Measurements from ENCODE around the gene YBX2. TPM values are rescaled to one million over a fixed set of nuclear protein-coding genes. Genes with fewer than 3 reads are reported as not detected.
A peak's percentile ranks its signal among the peaks of the same experiment; 100 is the strongest.

The YBX2 gene
- total RNA-seq, 4 donors from 2014 or later = 0.17 to 8.0 (median 2.4) TPM

DNA sequence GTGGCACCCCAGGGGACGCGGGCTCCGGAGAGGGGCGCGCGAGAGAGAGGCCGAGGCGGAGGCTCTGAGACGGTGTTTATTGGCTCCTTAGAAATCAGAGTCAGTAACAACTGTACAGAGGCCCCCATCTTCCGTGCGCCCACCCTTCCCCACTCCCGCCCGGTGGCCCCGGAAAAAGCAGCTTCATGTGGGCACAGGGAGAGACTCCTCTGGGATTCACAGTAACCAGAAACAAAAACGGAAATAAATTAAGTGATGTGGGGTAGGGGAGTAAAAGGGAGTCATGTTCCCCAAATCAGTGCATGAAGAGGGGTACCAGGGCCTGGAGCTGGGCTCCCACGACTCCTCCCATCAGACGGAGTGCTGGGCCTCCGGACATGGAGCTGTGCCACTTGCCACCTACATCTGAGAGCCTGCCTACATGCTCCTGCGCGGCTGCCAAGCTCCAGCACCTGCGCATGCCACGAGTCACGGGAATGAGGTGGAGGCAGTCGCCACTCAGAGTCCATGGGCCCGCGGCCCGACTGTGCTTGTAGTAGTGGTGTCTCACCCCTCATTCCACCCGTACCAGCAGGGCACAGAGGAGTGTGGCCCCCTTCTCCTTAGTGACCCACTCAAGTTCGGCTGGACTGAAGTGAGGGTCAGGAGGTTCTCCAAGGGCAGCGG lies 21.3 kb upstream of the YBX2 start:
- intact Hi-C loops (cut with DNase I; ENCODE audit: low total_unique reads) = no loop called here
- 26 to 31% methylated on average over 27 to 30 of the region's 30 CpGs for WGBS, 2 donors
- TF ChIP-seq, protein P1, sequence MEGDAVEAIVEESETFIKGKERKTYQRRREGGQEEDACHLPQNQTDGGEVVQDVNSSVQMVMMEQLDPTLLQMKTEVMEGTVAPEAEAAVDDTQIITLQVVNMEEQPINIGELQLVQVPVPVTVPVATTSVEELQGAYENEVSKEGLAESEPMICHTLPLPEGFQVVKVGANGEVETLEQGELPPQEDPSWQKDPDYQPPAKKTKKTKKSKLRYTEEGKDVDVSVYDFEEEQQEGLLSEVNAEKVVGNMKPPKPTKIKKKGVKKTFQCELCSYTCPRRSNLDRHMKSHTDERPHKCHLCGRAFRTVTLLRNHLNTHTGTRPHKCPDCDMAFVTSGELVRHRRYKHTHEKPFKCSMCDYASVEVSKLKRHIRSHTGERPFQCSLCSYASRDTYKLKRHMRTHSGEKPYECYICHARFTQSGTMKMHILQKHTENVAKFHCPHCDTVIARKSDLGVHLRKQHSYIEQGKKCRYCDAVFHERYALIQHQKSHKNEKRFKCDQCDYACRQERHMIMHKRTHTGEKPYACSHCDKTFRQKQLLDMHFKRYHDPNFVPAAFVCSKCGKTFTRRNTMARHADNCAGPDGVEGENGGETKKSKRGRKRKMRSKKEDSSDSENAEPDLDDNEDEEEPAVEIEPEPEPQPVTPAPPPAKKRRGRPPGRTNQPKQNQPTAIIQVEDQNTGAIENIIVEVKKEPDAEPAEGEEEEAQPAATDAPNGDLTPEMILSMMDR (IDR thresholded peaks at IDR 0.05) = no peak
- H3K4me3 ChIP-seq (ENCODE audit: low read depth, poor library complexity, severe bottlenecking) = peak overlapping the region; percentile 67
- peak in 1 of 2 donors; percentile 61 for DNase-seq (ENCODE audit: low spot score in 2 of 2)

GRCh38 chr17:7314719-7315569 lies 20.5 kb upstream of the YBX2 start, which contains the start of gene GPS2:
TSS of gene GPS2 (minus strand) at chr17:7315360. CDS start at chr17:7315052, 308 bp downstream.
- intact Hi-C loops (cut with DNase I; ENCODE audit: low total_unique reads) = no loop called here
- TF ChIP-seq, protein P1 (IDR thresholded peaks at IDR 0.05) = no peak
- TF ChIP-seq POLR2A (IDR thresholded peaks at IDR 0.05) = no peak
- peak within 1 kb of the TSS; percentile 67 for H3K4me3 ChIP-seq (ENCODE audit: low read depth, poor library complexity, severe bottlenecking)
- DNase-seq (ENCODE audit: low spot score in 2 of 2) = peak; percentile 87 to 99
- WGBS, 2 donors = 0% methylated on average over 13 to 27 of the region's 95 CpGs

DNA sequence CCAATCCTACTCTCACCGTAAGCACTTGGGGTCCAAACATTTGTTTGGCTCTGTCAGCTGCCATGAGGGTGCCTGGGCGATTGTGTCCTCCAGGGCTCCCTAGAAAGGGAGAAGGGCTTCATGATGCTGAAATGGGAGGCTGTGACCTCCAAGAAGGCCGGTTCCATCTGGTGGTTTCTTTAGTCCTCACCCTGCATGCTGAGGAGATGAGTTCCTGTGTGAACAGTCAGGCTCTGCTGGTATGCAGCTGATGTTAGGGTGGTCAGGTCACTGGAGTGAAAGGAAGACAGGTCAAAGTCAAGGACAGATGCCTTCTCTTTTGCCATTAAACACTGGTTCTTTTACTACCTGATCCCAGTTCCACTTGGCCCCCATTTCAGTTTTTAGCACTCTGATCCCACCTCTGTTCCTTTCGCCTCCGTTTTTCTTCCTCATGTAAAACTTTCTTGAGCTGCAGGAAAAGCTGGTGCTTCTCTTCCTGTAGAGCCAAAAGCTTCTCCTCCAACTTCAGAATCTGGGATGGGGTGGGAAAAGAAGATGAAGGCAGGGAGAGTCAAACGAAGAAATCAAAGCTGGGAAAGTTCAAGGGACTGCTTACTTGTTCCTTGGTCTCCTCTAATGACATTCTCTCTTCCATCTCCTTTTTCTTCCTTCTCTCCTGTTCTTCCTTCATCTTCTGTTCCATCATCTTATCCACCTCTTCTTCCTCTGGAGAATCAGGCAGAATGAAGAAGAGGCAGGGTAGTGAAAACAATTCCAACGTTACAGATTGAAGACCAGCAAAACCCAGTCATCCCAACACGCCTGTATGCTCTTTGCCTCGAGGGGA lies 19.7 kb upstream of the YBX2 start:
- WGBS, 2 donors = 46 to 48% methylated on average over 9 of the region's 9 CpGs
- intact Hi-C loops (cut with DNase I; ENCODE audit: low total_unique reads) = no loop called here
- peak overlapping the region; percentile 67 for H3K4me3 ChIP-seq (ENCODE audit: low read depth, poor library complexity, severe bottlenecking)
- TF ChIP-seq, protein P1 (IDR thresholded peaks at IDR 0.05) = no peak
- TF ChIP-seq POLR2A (IDR thresholded peaks at IDR 0.05) = no peak
- no peak for DNase-seq (ENCODE audit: low spot score in 2 of 2)

DNA sequence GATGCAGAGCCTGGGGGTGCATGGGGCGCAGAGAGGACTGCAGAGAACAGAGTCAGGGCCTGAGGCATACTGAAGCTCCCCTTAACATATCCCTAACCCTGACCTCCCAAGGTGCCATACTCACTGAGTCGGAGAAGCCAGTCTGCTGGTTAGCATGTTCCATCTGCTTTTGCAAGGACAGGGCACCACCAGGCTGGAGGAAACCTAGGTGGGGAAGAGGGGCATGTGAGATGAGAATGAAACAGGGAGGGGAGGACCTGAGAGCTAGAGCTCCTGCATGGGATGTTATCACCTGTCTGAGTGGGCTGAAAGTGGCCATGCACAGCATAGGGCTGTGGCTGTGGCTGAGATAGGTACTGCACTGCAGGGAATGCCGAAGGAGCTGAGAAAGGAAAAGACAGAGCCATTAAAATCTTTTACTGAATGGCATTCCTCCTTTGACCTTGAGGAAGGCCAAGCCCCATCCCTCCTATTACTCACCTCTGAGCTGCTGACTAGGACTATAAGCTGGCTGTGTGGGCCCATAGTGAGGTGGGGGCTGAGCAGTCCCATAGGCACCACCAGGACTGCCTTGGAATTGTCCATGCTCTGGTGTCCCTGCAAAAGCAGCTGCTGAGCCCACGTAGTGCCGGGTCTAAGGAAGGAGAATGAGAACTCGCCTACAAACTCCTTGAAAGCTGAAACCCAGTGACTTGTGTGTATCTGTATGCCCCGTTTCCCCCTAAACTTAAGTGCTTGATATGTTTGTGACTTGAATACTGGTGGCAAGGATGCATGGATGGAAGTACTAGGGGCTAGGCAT lies 18.9 kb upstream of the YBX2 start:
- H3K4me3 ChIP-seq (ENCODE audit: low read depth, poor library complexity, severe bottlenecking) = no peak overlapping the region
- intact Hi-C loops (cut with DNase I; ENCODE audit: low total_unique reads) = no loop called here
- TF ChIP-seq, protein P1 (IDR thresholded peaks at IDR 0.05) = no peak
- no peak for TF ChIP-seq POLR2A (IDR thresholded peaks at IDR 0.05)
- WGBS, 2 donors = 84 to 90% methylated on average over 7 of the region's 7 CpGs
- no peak for DNase-seq (ENCODE audit: low spot score in 2 of 2)
